Measurements from ENCODE around the gene COL4A1. TPM values are rescaled to one million over a fixed set of nuclear protein-coding genes. Genes with fewer than 3 reads are reported as not detected.
A peak's percentile ranks its signal among the peaks of the same experiment; 100 is the strongest.
"Not testable (repeated sequence)": the region's sequence is repeated elsewhere in the genome, so short reads cannot be mapped to it uniquely, and the experiment has no call there.

The COL4A1 gene
- total and polyA plus RNA-seq, 4 donors: 73.3 to 910 (median 472) TPM

DNA sequence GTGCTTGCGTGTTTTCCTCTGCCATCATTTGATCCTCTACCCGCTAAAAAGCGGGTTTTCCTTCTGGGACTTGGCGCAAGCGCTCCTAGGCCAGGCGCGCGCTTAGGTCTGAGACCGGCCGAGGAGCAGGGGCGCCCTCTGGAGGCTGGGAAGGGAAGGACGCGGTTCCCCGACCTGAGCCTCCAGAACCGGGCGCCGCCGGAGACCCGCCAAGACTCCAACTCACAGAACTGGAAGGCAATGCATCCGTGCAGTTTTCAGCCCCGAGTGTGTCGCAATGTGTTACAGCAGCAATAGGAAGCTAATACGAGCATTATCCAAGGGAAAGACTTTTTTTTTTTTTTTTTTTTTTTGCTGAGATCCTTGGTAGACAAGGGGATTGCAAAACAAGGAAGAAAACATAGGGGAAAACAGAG, 190.9 kb downstream of the COL4A1 start:
- Histone ChIP-seq H3K4me1 (ENCODE audit: control insufficient read depth in 1 of 2, insufficient read depth in 2 of 2, low read length in 2 of 2) (no peaks in the 10 kb centered on the region), H3K36me3 (ENCODE audit: control insufficient read depth in 1 of 2, insufficient read depth in 2 of 2, low read length in 1 of 2) (no peaks in the 10 kb centered on the region), H3K9me3 (ENCODE audit: control insufficient read depth, low read length) (no peaks in the 10 kb centered on the region), H3K27ac (ENCODE audit: low read depth in 1 of 2, low read length in 2 of 2) (no peak overlapping the region), H3K4me3 (ENCODE audit: low read length in 2 of 2) (no peak overlapping the region), H3K27me3 (ENCODE audit: control insufficient read depth in 1 of 2, insufficient read depth in 2 of 2, low read length in 1 of 2) (no peaks in the 10 kb centered on the region)
- intact Hi-C loops (cut with DNase I): no loop called here
- peak; percentile 71 for ATAC-seq (ENCODE audit: low FRiP score)
- WGBS, 2 donors: 26 to 35% methylated on average over 23 of the region's 23 CpGs
- DNase-seq: peak in 1 of 2 donors; percentile 69

GRCh38 chr13:110115591-110115990, 191.4 kb downstream of the COL4A1 start:
- intact Hi-C loops (cut with DNase I): no loop called here
- H3K4me1 ChIP-seq (ENCODE audit: control insufficient read depth in 1 of 2, insufficient read depth in 2 of 2, low read length in 2 of 2): no peaks in the 10 kb centered on the region
- WGBS, 2 donors: 92 to 96% methylated on average over 5 of the region's 5 CpGs
- H3K4me3 ChIP-seq (ENCODE audit: low read length in 2 of 2): no peak overlapping the region
- ATAC-seq (ENCODE audit: low FRiP score) (no peak), DNase-seq (no peak)
- no peak overlapping the region for H3K27ac ChIP-seq (ENCODE audit: low read depth in 1 of 2, low read length in 2 of 2)
- H3K9me3 ChIP-seq (ENCODE audit: control insufficient read depth, low read length): no peaks in the 10 kb centered on the region
- no peaks in the 10 kb centered on the region for H3K36me3 ChIP-seq (ENCODE audit: control insufficient read depth in 1 of 2, insufficient read depth in 2 of 2, low read length in 1 of 2)
- H3K27me3 ChIP-seq (ENCODE audit: control insufficient read depth in 1 of 2, insufficient read depth in 2 of 2, low read length in 1 of 2): no peaks in the 10 kb centered on the region

DNA sequence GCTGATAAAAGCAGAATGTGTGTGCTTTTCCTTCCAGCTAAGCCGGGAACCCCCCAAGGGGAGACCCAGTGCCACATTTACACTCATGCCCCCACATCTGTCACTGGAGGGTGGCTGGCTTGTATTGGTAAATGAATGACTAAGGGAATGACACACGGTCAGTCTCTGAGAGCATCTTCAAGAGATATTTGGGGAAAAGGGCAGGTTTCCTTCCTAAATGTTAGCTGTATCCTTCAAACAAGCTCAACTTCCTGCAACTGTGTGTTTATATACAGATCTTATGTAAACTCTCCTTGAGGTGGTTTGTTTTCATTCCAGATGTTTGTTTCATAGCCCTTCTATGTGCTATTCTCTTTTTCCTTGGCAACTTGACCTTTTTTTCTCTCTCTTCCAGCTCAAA, 192.6 kb downstream of the COL4A1 start:
- H3K4me1 ChIP-seq (ENCODE audit: control insufficient read depth in 1 of 2, insufficient read depth in 2 of 2, low read length in 2 of 2): no peaks in the 10 kb centered on the region
- 92 to 94% methylated on average over 2 of the region's 2 CpGs for WGBS, 2 donors

DNA sequence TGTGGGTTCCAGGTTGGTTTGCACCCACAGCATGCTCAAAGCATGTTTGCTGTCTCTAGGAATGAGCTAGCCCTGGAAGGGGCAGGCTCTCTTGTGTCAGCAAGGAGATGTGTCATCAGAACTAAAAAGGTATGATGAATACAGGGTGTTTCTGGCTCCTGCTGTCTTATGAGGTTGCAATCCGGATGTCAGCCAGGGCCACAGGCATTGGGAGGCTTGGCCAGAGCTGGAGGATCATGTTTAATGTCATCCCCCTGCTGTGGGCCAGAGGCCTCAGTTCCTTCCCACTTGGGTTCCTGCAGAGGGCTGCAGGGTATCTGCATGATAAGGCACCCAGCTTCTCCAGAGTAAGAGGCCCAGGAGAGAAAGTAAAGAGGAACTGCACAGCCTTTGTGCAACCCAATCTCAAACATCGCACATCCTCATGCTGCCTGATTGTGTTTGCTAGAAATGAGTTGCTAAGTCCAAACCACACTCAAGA, 193.6 kb downstream of the COL4A1 start:
- no peaks in the 10 kb centered on the region for H3K36me3 ChIP-seq (ENCODE audit: control insufficient read depth in 1 of 2, insufficient read depth in 2 of 2, low read length in 1 of 2)
- no peaks in the 10 kb centered on the region for H3K9me3 ChIP-seq (ENCODE audit: control insufficient read depth, low read length)
- no peak overlapping the region for H3K4me3 ChIP-seq (ENCODE audit: low read length in 2 of 2)
- WGBS, 2 donors: 82 to 87% methylated on average over 2 of the region's 2 CpGs
- ATAC-seq (ENCODE audit: low FRiP score): no peak
- no peaks in the 10 kb centered on the region for H3K27me3 ChIP-seq (ENCODE audit: control insufficient read depth in 1 of 2, insufficient read depth in 2 of 2, low read length in 1 of 2)
- intact Hi-C loops (cut with DNase I): no loop called here
- no peaks in the 10 kb centered on the region for H3K4me1 ChIP-seq (ENCODE audit: control insufficient read depth in 1 of 2, insufficient read depth in 2 of 2, low read length in 2 of 2)
- no peak for DNase-seq
- no peak overlapping the region for H3K27ac ChIP-seq (ENCODE audit: low read depth in 1 of 2, low read length in 2 of 2)

More for the DNA sequence above, 192.6 kb downstream of the COL4A1 start:
- no peak overlapping the region for H3K4me3 ChIP-seq (ENCODE audit: low read length in 2 of 2)
- H3K27me3 ChIP-seq (ENCODE audit: control insufficient read depth in 1 of 2, insufficient read depth in 2 of 2, low read length in 1 of 2): no peaks in the 10 kb centered on the region
- intact Hi-C loops (cut with DNase I): no loop called here
- H3K27ac ChIP-seq (ENCODE audit: low read depth in 1 of 2, low read length in 2 of 2): no peak overlapping the region
- H3K9me3 ChIP-seq (ENCODE audit: control insufficient read depth, low read length): no peaks in the 10 kb centered on the region
- H3K36me3 ChIP-seq (ENCODE audit: control insufficient read depth in 1 of 2, insufficient read depth in 2 of 2, low read length in 1 of 2): no peaks in the 10 kb centered on the region
- no peak for ATAC-seq (ENCODE audit: low FRiP score)
- DNase-seq: no peak

GRCh38 chr13:110112379-110112778, 194.6 kb downstream of the COL4A1 start:
- H3K4me3 ChIP-seq (ENCODE audit: low read length in 2 of 2); H3K4me1 ChIP-seq (ENCODE audit: control insufficient read depth in 1 of 2, insufficient read depth in 2 of 2, low read length in 2 of 2); H3K36me3 ChIP-seq (ENCODE audit: control insufficient read depth in 1 of 2, insufficient read depth in 2 of 2, low read length in 1 of 2); H3K27ac ChIP-seq (ENCODE audit: low read depth in 1 of 2, low read length in 2 of 2); intact Hi-C loops (cut with DNase I); H3K9me3 ChIP-seq (ENCODE audit: control insufficient read depth, low read length); DNase-seq; ATAC-seq (ENCODE audit: low FRiP score); H3K27me3 ChIP-seq (ENCODE audit: control insufficient read depth in 1 of 2, insufficient read depth in 2 of 2, low read length in 1 of 2): not testable (repeated sequence)
- WGBS, 2 donors: 71 to 76% methylated on average over 6 of the region's 6 CpGs

DNA sequence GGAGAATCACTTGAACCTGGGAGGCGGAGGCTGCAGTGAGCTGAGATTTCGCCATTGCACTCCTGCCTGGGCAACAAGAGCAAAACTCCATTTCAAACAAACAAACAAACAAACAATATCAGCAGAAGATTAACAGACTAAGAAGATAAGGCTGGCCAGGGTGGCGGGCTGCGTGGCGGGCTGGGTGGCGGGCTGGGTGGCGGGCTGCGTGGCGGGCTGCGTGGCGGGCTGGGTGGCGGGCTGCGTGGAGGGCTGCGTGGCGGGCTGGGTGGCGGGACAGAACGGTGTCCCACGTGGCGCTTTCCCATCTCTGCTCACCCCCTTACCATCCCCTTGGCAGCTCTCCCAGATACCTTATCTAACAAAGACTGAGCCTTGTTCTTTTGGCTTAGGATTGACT, 196.2 kb downstream of the COL4A1 start:
- ATAC-seq (ENCODE audit: low FRiP score) (no peak), DNase-seq (no peak)
- no peaks in the 10 kb centered on the region for H3K27me3 ChIP-seq (ENCODE audit: control insufficient read depth in 1 of 2, insufficient read depth in 2 of 2, low read length in 1 of 2)
- intact Hi-C loops (cut with DNase I): no loop called here
- no peaks in the 10 kb centered on the region for H3K9me3 ChIP-seq (ENCODE audit: control insufficient read depth, low read length)
- H3K27ac ChIP-seq (ENCODE audit: low read depth in 1 of 2, low read length in 2 of 2): no peak overlapping the region
- H3K4me3 ChIP-seq (ENCODE audit: low read length in 2 of 2): no peak overlapping the region
- H3K36me3 ChIP-seq (ENCODE audit: control insufficient read depth in 1 of 2, insufficient read depth in 2 of 2, low read length in 1 of 2): no peaks in the 10 kb centered on the region
- H3K4me1 ChIP-seq (ENCODE audit: control insufficient read depth in 1 of 2, insufficient read depth in 2 of 2, low read length in 2 of 2): peaks cover 2 to 3% of the 10 kb centered on the region in 2 donors
- WGBS, 2 donors: 91 to 94% methylated on average over 9 to 19 of the region's 19 CpGs

- ATAC-seq (ENCODE audit: low FRiP score) (peak; percentile 90), DNase-seq (peak; percentile 87 to 92)
- Histone ChIP-seq H3K4me1 (ENCODE audit: control insufficient read depth in 1 of 2, insufficient read depth in 2 of 2, low read length in 2 of 2) (peaks cover 2 to 3% of the 10 kb centered on the region in 2 donors), H3K4me3 (ENCODE audit: low read length in 2 of 2) (no peak overlapping the region), H3K27me3 (ENCODE audit: control insufficient read depth in 1 of 2, insufficient read depth in 2 of 2, low read length in 1 of 2) (no peaks in the 10 kb centered on the region), H3K36me3 (ENCODE audit: control insufficient read depth in 1 of 2, insufficient read depth in 2 of 2, low read length in 1 of 2) (no peaks in the 10 kb centered on the region), H3K27ac (ENCODE audit: low read depth in 1 of 2, low read length in 2 of 2) (no peak overlapping the region), H3K9me3 (ENCODE audit: control insufficient read depth, low read length) (no peaks in the 10 kb centered on the region)
- intact Hi-C loops (cut with DNase I): loop anchor here (2.0 to 10.0 kb wide), 10 partner anchors 48 to 1148 kb away; partner anchors contain the start of gene IRS2 (in 1 of the 2)
- WGBS, 2 donors: 18 to 20% methylated on average over 15 of the region's 15 CpGs
Measured at GRCh38 chr13:110109910-110110309, 197.0 kb downstream of the COL4A1 start.

GRCh38 chr13:110109140-110109783, 197.7 kb downstream of the COL4A1 start:
- WGBS, 2 donors: 46 to 58% methylated on average over 10 of the region's 10 CpGs
- no peak overlapping the region for H3K4me3 ChIP-seq (ENCODE audit: low read length in 2 of 2)
- H3K27ac ChIP-seq (ENCODE audit: low read depth in 1 of 2, low read length in 2 of 2): no peak overlapping the region

More at GRCh38 chr13:110109140-110109783, 197.7 kb downstream of the COL4A1 start:
- Histone ChIP-seq H3K9me3 (ENCODE audit: control insufficient read depth, low read length) (no peaks in the 10 kb centered on the region), H3K36me3 (ENCODE audit: control insufficient read depth in 1 of 2, insufficient read depth in 2 of 2, low read length in 1 of 2) (no peaks in the 10 kb centered on the region), H3K4me1 (ENCODE audit: control insufficient read depth in 1 of 2, insufficient read depth in 2 of 2, low read length in 2 of 2) (peaks cover 2 to 3% of the 10 kb centered on the region in 2 donors), H3K27me3 (ENCODE audit: control insufficient read depth in 1 of 2, insufficient read depth in 2 of 2, low read length in 1 of 2) (no peaks in the 10 kb centered on the region)
- intact Hi-C loops (cut with DNase I): loop anchor here (2.0 to 10.0 kb wide), 10 partner anchors 47 to 1147 kb away; partner anchors contain the start of gene IRS2 (in 1 of the 2)
- DNase-seq (no peak), ATAC-seq (ENCODE audit: low FRiP score) (peak; percentile 4)

Measured in aorta (tissue), 5 donors.